Left ventricle myocardium inferior (tissue), 1 donor: ENCODE results near the gene SMIM32. TPM values are rescaled to one million over a fixed set of nuclear protein-coding genes. Genes with fewer than 3 reads are reported as not detected.

Experiments used
- DNase-seq: peaks from one replicate; pipeline ENCODE4 v3.0.0-alpha.2; 2020
- H3K27ac ChIP-seq: fragments of 200-600 bp; replicated peaks from 2 replicates; pipeline ENCODE4 v1.8.0; 2021
- H3K27me3 ChIP-seq: fragments of 200-600 bp; 2 replicates; pipeline ENCODE4 v1.8.0; 2021; ENCODE audit warnings: low read depth
- H3K36me3 ChIP-seq: fragments of 200-600 bp; 2 replicates; pipeline ENCODE4 v1.8.0; 2021
- H3K4me1 ChIP-seq: fragments of 200-600 bp; 2 replicates; pipeline ENCODE4 v1.8.0; 2021
- H3K4me3 ChIP-seq: fragments of 200-600 bp; 2 replicates; pipeline ENCODE4 v1.8.0; 2021; ENCODE audit warnings: mild to moderate bottlenecking, moderate library complexity
- H3K9me3 ChIP-seq: fragments of 200-600 bp; replicated peaks from 2 replicates; pipeline ENCODE4 v1.8.0; 2021
- intact Hi-C: fragments of 100-400 bp; cut with micrococcal nuclease; formaldehyde crosslinking; loops from one replicate; pipeline ENCODE4 v1.11.0; 2022
- total RNA-seq: library from RNA; stranded (reverse); fragmentation: NEBNext Ultra II Directional; extraction: Animal tissue kit (Norgen Biotek cat#: 25700); gene quantifications from one replicate; pipeline ENCODE4 v1.2.1, GENCODE V29; 2021
- TF ChIP-seq, protein P1 (sequence below): fragments of 200-600 bp; IDR thresholded peaks from 2 replicates; pipeline ENCODE4 v1.8.0; 2021; ENCODE audit warnings: antibody characterized with exemption, mild to moderate bottlenecking, borderline replicate concordance
- donor health status: DM: no; HTN: yes; CAD: no; lungs with severe emphysema.

The SMIM32 gene
- total RNA-seq, 1 donor from 2014 or later = not detected

DNA sequence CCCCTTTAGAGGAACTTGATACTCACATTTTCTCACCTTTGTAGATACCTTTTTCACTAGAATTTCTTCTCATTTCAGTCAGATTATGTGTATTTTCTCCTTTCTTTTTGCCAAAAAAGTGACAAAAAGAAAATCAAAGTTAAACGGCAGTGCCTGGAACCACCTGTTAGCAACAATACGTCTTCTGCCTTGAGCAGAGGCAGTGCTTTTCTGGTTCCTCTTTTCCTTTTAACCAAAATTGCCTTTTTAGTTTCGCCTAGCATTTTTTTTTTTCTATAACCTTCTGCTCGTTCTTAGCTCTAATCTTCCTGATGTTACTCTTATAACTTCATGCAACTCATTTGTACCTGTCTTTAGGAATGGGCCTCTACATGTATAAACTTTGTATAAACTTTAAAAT is 26.1 kb downstream of the SMIM32 start:
- H3K4me1 ChIP-seq = peaks cover 9% of the 10 kb centered on the region
- H3K4me3 ChIP-seq = no peak overlapping the region
- TF ChIP-seq, protein P1, sequence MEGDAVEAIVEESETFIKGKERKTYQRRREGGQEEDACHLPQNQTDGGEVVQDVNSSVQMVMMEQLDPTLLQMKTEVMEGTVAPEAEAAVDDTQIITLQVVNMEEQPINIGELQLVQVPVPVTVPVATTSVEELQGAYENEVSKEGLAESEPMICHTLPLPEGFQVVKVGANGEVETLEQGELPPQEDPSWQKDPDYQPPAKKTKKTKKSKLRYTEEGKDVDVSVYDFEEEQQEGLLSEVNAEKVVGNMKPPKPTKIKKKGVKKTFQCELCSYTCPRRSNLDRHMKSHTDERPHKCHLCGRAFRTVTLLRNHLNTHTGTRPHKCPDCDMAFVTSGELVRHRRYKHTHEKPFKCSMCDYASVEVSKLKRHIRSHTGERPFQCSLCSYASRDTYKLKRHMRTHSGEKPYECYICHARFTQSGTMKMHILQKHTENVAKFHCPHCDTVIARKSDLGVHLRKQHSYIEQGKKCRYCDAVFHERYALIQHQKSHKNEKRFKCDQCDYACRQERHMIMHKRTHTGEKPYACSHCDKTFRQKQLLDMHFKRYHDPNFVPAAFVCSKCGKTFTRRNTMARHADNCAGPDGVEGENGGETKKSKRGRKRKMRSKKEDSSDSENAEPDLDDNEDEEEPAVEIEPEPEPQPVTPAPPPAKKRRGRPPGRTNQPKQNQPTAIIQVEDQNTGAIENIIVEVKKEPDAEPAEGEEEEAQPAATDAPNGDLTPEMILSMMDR = no peak
- intact Hi-C loops = no loop called here
- DNase-seq = no peak
- H3K36me3 ChIP-seq = peaks cover 61% of the 10 kb centered on the region
- no peak overlapping the region for H3K27ac ChIP-seq
- no peaks in the 10 kb centered on the region for H3K27me3 ChIP-seq
- H3K9me3 ChIP-seq = no peaks in the 10 kb centered on the region

GRCh38 chr5:136164226-136164625 is 28.7 kb downstream of the SMIM32 start:
- no peak for DNase-seq
- H3K36me3 ChIP-seq = peaks cover 60% of the 10 kb centered on the region
- H3K27ac ChIP-seq = no peak overlapping the region

GRCh38 chr5:136162008-136162407 is 31.0 kb downstream of the SMIM32 start:
- TF ChIP-seq, protein P1 = no peak
- Histone ChIP-seq H3K9me3 (no peaks in the 10 kb centered on the region), H3K36me3 (peaks cover 47% of the 10 kb centered on the region), H3K27me3 (no peaks in the 10 kb centered on the region), H3K27ac (no peak overlapping the region), H3K4me1 (peaks cover 40% of the 10 kb centered on the region), H3K4me3 (no peak overlapping the region)
- no peak for DNase-seq
- intact Hi-C loops = no loop called here

More at GRCh38 chr5:136164226-136164625, 28.7 kb downstream of the SMIM32 start:
- intact Hi-C loops = no loop called here
- no peak overlapping the region for H3K4me3 ChIP-seq
- no peaks in the 10 kb centered on the region for H3K9me3 ChIP-seq
- no peaks in the 10 kb centered on the region for H3K27me3 ChIP-seq
- peaks cover 18% of the 10 kb centered on the region for H3K4me1 ChIP-seq
- TF ChIP-seq, protein P1 = no peak

GRCh38 chr5:136159457-136159856 is 33.5 kb downstream of the SMIM32 start:
- Histone ChIP-seq H3K36me3 (peaks cover 53% of the 10 kb centered on the region), H3K4me1 (peaks cover 63% of the 10 kb centered on the region)
- TF ChIP-seq, protein P1 = no peak

GRCh38 chr5:136157514-136157913 is 35.4 kb downstream of the SMIM32 start:
- H3K27ac ChIP-seq = no peak overlapping the region
- H3K4me1 ChIP-seq = peaks cover 83% of the 10 kb centered on the region
- intact Hi-C loops = no loop called here
- DNase-seq = no peak
- TF ChIP-seq, protein P1 = no peak
- no peak overlapping the region for H3K4me3 ChIP-seq
- no peaks in the 10 kb centered on the region for H3K9me3 ChIP-seq
- peaks cover 44% of the 10 kb centered on the region for H3K36me3 ChIP-seq
- H3K27me3 ChIP-seq = no peaks in the 10 kb centered on the region

More at GRCh38 chr5:136159457-136159856, 33.5 kb downstream of the SMIM32 start:
- DNase-seq = no peak
- no peak overlapping the region for H3K27ac ChIP-seq
- no peak overlapping the region for H3K4me3 ChIP-seq
- intact Hi-C loops = no loop called here
- no peaks in the 10 kb centered on the region for H3K27me3 ChIP-seq
- no peaks in the 10 kb centered on the region for H3K9me3 ChIP-seq

- TF ChIP-seq, protein P1 = no peak
- H3K27ac ChIP-seq = no peak overlapping the region
- H3K4me1 ChIP-seq = peaks cover 93% of the 10 kb centered on the region
- intact Hi-C loops = no loop called here
- no peak for DNase-seq
- no peaks in the 10 kb centered on the region for H3K27me3 ChIP-seq
- no peaks in the 10 kb centered on the region for H3K9me3 ChIP-seq
- peaks cover 32% of the 10 kb centered on the region for H3K36me3 ChIP-seq
- H3K4me3 ChIP-seq = no peak overlapping the region
Measured at GRCh38 chr5:136155761-136156160, 37.2 kb downstream of the SMIM32 start.
